T-helper 9 cell (primary cell): ENCODE results near the gene GSTCD.
"Not testable (repeated sequence)": the region's sequence is repeated elsewhere in the genome, so short reads cannot be mapped to it uniquely, and the experiment has no call there.

Source experiments
- DNase-seq: peaks from one replicate; pipeline ENCODE4 v3.0.0-alpha.2; 2020

The GSTCD gene

GRCh38 chr4:105715692-105716278 lies 7.2 kb downstream of the GSTCD start:
- no peak for DNase-seq

- no peak for DNase-seq
These were observed 10.6 kb downstream of the GSTCD start for GRCh38 chr4:105719204-105719603.

GRCh38 chr4:105725623-105726022 lies 17.0 kb downstream of the GSTCD start:
- DNase-seq: no peak

GRCh38 chr4:105729895-105730294 lies 21.3 kb downstream of the GSTCD start:
- not testable (repeated sequence) for DNase-seq

- DNase-seq: not testable (repeated sequence)
These were observed 26.6 kb downstream of the GSTCD start for GRCh38 chr4:105735217-105735616.

GRCh38 chr4:105741548-105741947 lies 33.0 kb downstream of the GSTCD start:
- no peak for DNase-seq

GRCh38 chr4:105748222-105748621 lies 39.6 kb downstream of the GSTCD start:
- no peak for DNase-seq

GRCh38 chr4:105751718-105752299 lies 43.2 kb downstream of the GSTCD start:
- no peak for DNase-seq

- no peak for DNase-seq
These were observed 44.8 kb downstream of the GSTCD start for GRCh38 chr4:105753361-105753760.

GRCh38 chr4:105755375-105755774 lies 46.8 kb downstream of the GSTCD start:
- DNase-seq: no peak

GRCh38 chr4:105758958-105759357 lies 50.4 kb downstream of the GSTCD start:
- DNase-seq: no peak

GRCh38 chr4:105765690-105766407 lies 57.3 kb downstream of the GSTCD start:
- no peak for DNase-seq

- no peak for DNase-seq
These were observed 59.0 kb downstream of the GSTCD start for GRCh38 chr4:105767579-105767978.

- not testable (repeated sequence) for DNase-seq
These were observed 61.9 kb downstream of the GSTCD start for GRCh38 chr4:105770524-105770923.

- DNase-seq: not testable (repeated sequence)
These were observed 63.5 kb downstream of the GSTCD start for GRCh38 chr4:105772065-105772464.

- not testable (repeated sequence) for DNase-seq
These were observed 67.3 kb downstream of the GSTCD start for GRCh38 chr4:105775760-105776415.

GRCh38 chr4:105780176-105780575 lies 71.6 kb downstream of the GSTCD start:
- DNase-seq: no peak

- no peak for DNase-seq
These were observed 76.2 kb downstream of the GSTCD start for GRCh38 chr4:105784761-105785160.

- no peak for DNase-seq
These were observed 77.2 kb downstream of the GSTCD start for GRCh38 chr4:105785792-105786191.

GRCh38 chr4:105786748-105787147 lies 78.2 kb downstream of the GSTCD start:
- DNase-seq: no peak

- no peak for DNase-seq
These were observed 88.6 kb downstream of the GSTCD start for GRCh38 chr4:105797225-105797624.

- no peak for DNase-seq
These were observed 97.0 kb downstream of the GSTCD start for GRCh38 chr4:105805501-105806120.

GRCh38 chr4:105807496-105807895 lies 98.9 kb downstream of the GSTCD start:
- DNase-seq: no peak
